Activated T-helper 2 cell treated with anti-CD3 and anti-CD28 coated beads, Interferon-gamma antibody, Interleukin-2, Interleukin-4, amounts not matched to agents 10 μg/mL and 5 μg/mL and 100 μg/mL, durations not matched to agents 14 hours and 24 hours and 36 hours (primary cell): ENCODE results near the gene ST6GALNAC2. TPM values are rescaled to one million over a fixed set of nuclear protein-coding genes. Genes with fewer than 3 reads are reported as not detected.
"Not testable (repeated sequence)": the region's sequence is repeated elsewhere in the genome, so short reads cannot be mapped to it uniquely, and the experiment has no call there.

Experiments
- DNase-seq: peaks from one replicate; pipeline ENCODE4 v3.0.0; 2021; ENCODE audit warnings: low spot score
- H3K27ac Mint-ChIP-seq: one replicate; pipeline ENCODE4 v1.8.0; 2021; ENCODE audit warnings: mixed read lengths
- H3K27me3 Mint-ChIP-seq: one replicate; pipeline ENCODE4 v1.8.0; 2021; ENCODE audit warnings: low read depth, mixed read lengths
- H3K36me3 Mint-ChIP-seq: one replicate; pipeline ENCODE4 v1.8.0; 2021; ENCODE audit warnings: low read depth, mixed read lengths
- H3K4me1 Mint-ChIP-seq: one replicate; pipeline ENCODE4 v1.8.0; 2021; ENCODE audit warnings: low read depth, mixed read lengths
- H3K4me3 Mint-ChIP-seq: one replicate; pipeline ENCODE4 v1.8.0; 2021; ENCODE audit warnings: low read depth, mild to moderate bottlenecking, moderate library complexity, mixed read lengths
- H3K9me3 Mint-ChIP-seq: one replicate; pipeline ENCODE4 v1.8.0; 2021; ENCODE audit warnings: mixed read lengths
- intact Hi-C: fragments of 100-400 bp; cut with micrococcal nuclease; formaldehyde crosslinking; loops from one replicate; pipeline ENCODE4 v1.15.1; 2023
- total RNA-seq: library from RNA; stranded (reverse); gene quantifications from 2 replicates; pipeline ENCODE4 v1.2.3, GENCODE V29; 2022

The ST6GALNAC2 gene
- total RNA-seq, 1 donor from 2014 or later, result 0.41 TPM

DNA sequence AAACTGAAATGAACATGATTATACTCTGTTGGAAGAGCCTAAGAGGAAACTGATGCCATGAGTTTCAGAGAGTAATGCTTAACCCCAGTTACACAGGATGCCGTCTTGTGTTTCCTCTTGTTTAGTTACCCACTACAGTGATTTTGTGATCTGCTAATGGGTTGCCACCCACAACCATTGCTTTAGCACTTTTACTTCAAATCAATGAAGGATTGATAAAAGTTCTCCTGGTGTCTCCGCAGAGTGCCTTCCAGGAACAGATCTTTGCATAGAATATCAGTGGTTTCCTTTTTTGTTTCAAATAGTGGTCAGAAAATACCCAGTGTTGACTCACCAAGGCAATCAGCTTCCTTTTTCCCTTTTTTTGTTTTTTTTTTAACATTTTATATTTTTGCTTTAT lies 22.3 kb downstream of the ST6GALNAC2 start:
- H3K27ac Mint-ChIP-seq, H3K9me3 Mint-ChIP-seq, H3K4me3 Mint-ChIP-seq, H3K27me3 Mint-ChIP-seq, DNase-seq, intact Hi-C loops: not testable (repeated sequence)
- H3K4me1 Mint-ChIP-seq, result peaks cover 31% of the 10 kb centered on the region
- H3K36me3 Mint-ChIP-seq, result peaks cover 84% of the 10 kb centered on the region

DNA sequence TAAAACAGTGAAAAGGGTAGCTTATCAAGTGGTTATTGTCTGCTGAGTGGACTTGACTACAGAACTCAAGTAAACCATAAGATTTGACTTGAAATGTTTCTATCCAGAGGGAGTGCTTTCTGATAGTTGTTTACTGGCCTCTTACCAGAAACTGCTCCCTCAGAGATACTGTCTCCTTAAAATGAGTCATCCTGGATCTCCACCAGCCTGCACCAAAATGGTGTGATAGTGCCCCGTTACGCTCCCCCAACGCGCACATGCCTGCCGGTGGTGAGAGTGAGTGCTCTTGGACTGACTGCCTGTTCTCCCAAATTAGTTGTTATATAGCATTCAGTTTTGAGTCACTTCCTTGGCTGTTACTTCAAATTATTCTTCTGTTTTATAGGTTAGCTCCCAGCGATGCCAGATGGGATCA lies 22.9 kb downstream of the ST6GALNAC2 start:
- H3K4me1 Mint-ChIP-seq, result peaks cover 30% of the 10 kb centered on the region
- no peaks in the 10 kb centered on the region for H3K9me3 Mint-ChIP-seq
- DNase-seq, result no peak
- no peaks in the 10 kb centered on the region for H3K27me3 Mint-ChIP-seq
- H3K36me3 Mint-ChIP-seq, result peaks cover 87% of the 10 kb centered on the region
- peak overlapping the region; percentile 61 for H3K27ac Mint-ChIP-seq
- no peak overlapping the region for H3K4me3 Mint-ChIP-seq
- intact Hi-C loops, result no loop called here

DNA sequence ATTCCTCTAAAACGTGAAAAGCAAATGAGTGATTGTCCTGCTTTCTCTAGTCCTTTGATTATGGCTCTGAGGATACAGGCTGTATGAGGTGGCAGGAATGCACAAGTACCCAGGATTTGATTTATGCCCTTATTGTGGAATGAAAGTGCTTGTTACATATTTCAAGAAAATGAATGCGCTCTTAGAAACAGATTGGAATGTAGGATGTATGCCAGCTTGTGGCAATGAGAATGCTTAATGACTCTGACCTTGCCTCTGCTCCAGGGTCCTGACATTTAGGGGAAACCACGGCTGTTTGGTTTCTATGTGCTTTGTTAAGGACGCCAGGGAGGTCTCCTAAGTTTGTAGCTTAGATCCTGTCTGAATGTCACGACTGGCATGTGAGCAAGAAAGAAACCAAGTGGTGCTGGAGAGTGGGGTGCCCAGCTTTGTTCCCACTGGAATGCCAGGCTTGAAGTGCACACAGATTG lies 23.8 kb downstream of the ST6GALNAC2 start:
- intact Hi-C loops, result no loop called here
- DNase-seq, result no peak

DNA sequence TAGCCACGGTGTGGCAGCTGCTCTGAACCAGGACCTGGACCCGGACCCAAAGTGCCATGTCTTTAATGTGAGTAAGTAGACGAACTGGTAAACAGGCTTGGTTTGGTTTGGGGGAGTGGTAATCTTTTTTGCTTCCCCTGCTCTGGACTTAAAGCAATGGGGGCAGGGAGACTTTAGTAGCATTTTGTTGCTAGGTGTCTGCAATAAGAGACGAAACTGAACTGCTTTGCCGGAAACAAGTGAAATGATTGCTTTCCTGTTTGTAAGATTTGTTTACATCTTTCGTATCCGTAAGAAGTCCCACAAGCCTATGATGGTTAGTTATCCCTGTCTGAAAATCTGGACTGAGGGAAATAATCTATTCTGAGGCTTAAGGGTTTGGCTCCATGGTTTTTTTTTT lies 24.3 kb downstream of the ST6GALNAC2 start:
- H3K4me1 Mint-ChIP-seq, result peaks cover 35% of the 10 kb centered on the region
- no peak overlapping the region for H3K27ac Mint-ChIP-seq
- no peaks in the 10 kb centered on the region for H3K9me3 Mint-ChIP-seq
- no peak overlapping the region for H3K4me3 Mint-ChIP-seq
- intact Hi-C loops, result no loop called here
- H3K36me3 Mint-ChIP-seq, result peaks cover 82% of the 10 kb centered on the region
- no peak for DNase-seq
- H3K27me3 Mint-ChIP-seq, result no peaks in the 10 kb centered on the region

More for the DNA sequence above, 23.8 kb downstream of the ST6GALNAC2 start:
- peaks cover 35% of the 10 kb centered on the region for H3K4me1 Mint-ChIP-seq
- H3K27ac Mint-ChIP-seq, result no peak overlapping the region
- no peaks in the 10 kb centered on the region for H3K27me3 Mint-ChIP-seq
- peaks cover 85% of the 10 kb centered on the region for H3K36me3 Mint-ChIP-seq
- no peaks in the 10 kb centered on the region for H3K9me3 Mint-ChIP-seq
- H3K4me3 Mint-ChIP-seq, result no peak overlapping the region

DNA sequence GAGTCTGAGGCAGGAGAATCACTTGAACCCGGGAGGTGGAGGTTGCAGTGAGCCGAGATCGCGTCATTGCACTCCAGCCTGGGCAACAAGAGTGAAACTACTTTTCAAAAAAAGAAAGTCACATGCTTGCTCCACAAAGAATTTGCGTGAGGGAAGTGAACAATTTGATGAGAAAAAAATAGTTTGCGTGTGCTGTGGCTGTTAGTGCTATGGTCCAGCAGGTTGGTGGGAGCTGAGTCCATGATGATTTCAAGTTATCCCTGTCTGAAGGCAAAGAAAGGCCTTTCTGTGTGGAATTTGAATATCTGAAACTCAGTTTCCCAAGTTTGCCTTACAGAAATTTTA lies 24.8 kb downstream of the ST6GALNAC2 start:
- no peak for DNase-seq
- H3K9me3 Mint-ChIP-seq, result no peaks in the 10 kb centered on the region
- H3K4me1 Mint-ChIP-seq, result peaks cover 33% of the 10 kb centered on the region
- peaks cover 77% of the 10 kb centered on the region for H3K36me3 Mint-ChIP-seq
- intact Hi-C loops, result no loop called here
- no peaks in the 10 kb centered on the region for H3K27me3 Mint-ChIP-seq
- H3K27ac Mint-ChIP-seq, result no peak overlapping the region
- no peak overlapping the region for H3K4me3 Mint-ChIP-seq

DNA sequence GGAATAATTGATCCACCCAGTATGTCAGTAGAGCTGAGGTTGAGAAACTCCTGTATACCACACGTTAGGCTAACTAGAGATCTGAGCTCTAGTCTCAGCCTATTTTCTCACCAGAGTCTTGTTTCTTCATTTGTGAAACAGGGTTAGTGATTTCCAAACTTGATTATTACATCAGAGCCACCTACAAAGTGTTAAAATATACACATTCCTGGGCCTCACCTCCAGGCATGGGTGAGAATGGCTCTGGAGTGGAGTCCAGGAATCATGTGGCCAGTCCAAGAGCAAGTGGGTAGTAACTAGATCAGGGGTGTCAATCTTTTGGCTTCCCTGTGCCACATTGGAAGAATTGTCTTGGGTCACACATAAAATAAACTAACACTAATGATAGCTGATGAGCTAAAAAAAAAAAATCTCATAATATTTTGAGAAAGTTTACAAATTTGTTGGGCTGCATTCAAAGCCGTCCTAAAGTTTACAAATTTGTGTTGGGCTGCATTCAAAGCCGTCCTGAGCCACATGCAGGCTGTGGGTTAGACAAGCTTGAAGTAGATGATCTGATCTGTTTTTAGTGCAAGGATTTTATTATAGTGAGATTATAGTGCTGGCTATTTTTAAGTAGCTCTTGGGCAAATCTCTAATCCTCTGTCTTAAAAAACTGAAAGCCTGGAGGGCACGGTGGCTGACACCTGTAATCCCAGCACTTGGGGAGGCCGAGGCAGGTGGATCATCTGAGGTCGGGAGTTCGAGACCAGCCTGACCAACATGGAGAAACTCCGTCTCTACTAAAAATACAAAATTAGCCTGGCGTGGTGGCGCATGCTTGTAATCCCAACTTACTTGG lies 25.4 kb downstream of the ST6GALNAC2 start:
- H3K9me3 Mint-ChIP-seq, result no peaks in the 10 kb centered on the region
- intact Hi-C loops, result no loop called here
- peaks cover 35% of the 10 kb centered on the region for H3K4me1 Mint-ChIP-seq
- peaks cover 74% of the 10 kb centered on the region for H3K36me3 Mint-ChIP-seq
- H3K27me3 Mint-ChIP-seq, result no peaks in the 10 kb centered on the region
- H3K4me3 Mint-ChIP-seq, result peak overlapping the region; percentile 67
- DNase-seq, result no peak
- peak overlapping the region; percentile 24 for H3K27ac Mint-ChIP-seq

DNA sequence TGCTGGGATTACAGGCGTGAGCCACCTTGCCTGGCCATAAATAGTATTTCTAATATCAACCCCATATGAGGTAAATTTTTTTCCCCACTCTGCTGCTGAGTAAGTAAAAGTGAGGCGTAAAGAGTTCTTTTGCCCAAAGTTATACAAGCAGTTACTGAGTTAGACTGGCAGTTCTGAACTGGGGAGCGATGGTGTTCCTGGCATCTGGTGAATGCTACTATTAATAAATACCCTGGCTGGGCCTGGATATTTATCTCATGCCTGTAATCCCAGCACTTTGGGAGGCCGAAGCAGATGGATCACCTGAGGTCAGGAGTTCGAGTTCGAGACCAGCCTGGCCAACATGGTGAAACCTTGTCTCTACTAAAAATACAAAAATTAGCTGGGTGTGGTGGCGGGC lies 26.2 kb downstream of the ST6GALNAC2 start:
- DNase-seq, H3K27me3 Mint-ChIP-seq, H3K9me3 Mint-ChIP-seq: not testable (repeated sequence)
- peak overlapping the region; percentile 98 for H3K27ac Mint-ChIP-seq
- intact Hi-C loops, result loop anchor here (5.0 to 10.0 kb wide), 2 partner anchors 107 to 155 kb away; partner anchors contain the start of genes MXRA7 and UBE2O
- H3K4me1 Mint-ChIP-seq, result peaks cover 38% of the 10 kb centered on the region
- peak overlapping the region; percentile 95 for H3K4me3 Mint-ChIP-seq
- H3K36me3 Mint-ChIP-seq, result peaks cover 66% of the 10 kb centered on the region

DNA sequence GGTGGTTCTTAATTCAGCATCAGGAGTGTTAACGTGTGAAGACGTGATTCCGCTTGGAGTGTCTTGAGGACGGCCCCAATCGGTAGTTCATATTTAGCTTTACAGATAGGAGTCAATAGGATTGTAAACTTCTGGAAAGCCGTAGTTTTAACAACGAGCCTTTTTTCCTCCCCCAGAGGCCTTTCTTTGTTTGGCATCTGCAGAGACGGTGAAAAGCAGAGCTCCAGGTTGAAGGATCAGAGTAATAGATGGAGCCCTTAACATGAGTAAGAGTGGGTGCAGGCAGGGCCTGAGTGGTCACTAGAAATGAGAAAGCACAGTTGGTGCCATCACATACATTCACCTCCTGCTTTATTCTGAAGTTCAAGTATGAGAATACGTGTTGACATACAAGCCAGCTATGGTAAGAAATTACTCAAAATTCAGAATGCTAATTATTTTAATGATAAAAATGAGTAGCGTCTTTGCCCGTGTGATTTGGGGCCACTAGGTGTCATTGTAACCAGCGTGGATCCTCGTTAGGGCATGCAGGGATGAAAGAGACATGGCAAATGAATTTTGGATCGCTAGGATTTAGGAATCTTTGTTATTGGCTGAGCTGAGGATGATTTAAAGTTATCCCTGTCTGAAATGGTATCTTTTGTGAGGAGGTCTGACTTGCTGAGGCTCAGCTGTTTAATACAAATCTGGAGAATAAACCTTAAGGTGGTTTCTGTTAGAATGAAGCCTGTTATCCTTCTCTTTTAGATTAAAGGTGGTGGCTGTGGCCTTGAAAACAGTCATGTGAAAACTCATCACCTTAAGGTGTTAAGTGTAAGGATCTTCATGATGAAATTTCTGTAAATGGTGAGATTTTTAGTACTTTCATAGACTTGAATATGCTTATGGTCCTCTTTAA lies 27.2 kb downstream of the ST6GALNAC2 start:
- intact Hi-C loops, result loop anchor here (5.0 to 10.0 kb wide), 2 partner anchors 106 to 156 kb away; partner anchors contain the start of genes MXRA7 and UBE2O
- H3K9me3 Mint-ChIP-seq, result no peaks in the 10 kb centered on the region
- no peak for DNase-seq
- H3K4me1 Mint-ChIP-seq, result peaks cover 39% of the 10 kb centered on the region
- no peaks in the 10 kb centered on the region for H3K27me3 Mint-ChIP-seq
- H3K36me3 Mint-ChIP-seq, result peaks cover 63% of the 10 kb centered on the region
- H3K4me3 Mint-ChIP-seq, result peak overlapping the region; percentile 95
- peak overlapping the region; percentile 98 for H3K27ac Mint-ChIP-seq

DNA sequence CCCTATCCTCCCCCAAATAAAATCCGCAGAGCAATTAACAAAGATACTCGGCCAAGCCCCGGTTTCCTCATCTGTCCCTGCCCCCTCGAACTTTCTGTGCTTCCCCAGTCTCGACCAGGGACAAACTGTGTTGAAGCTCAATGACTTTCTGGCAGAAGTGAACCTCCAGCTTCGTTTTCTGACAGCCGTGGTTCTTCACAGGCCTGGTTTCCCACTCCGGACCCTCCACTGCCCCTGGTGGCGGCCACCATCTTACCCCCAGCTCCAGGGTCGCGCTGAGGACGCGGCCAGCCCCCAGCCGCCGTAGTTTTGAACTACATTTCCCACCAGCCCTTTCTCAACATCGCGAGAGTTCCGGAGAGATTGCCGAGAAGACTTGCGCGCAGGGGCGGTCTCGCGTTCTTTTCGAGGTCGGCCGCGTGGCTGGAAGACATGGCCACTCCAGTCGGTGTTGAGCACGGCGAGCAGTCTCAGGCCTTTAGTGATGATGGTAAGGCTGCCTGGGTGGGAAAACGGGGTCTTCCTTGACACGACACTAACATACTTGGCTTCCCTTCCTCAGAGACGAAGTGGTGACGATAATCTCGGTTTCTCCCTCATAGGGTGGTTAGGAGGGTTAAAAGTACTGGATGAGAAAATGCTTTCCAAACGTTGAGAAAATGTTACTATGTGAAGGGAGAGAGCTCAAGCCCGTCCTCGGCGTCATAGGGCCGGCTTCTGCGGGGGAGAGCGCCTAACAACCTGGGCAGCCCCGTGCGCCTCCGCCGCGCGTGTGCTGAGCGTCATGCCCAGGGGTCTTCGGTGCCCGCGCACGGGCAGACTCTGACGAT lies 28.1 kb downstream of the ST6GALNAC2 start:
- no peaks in the 10 kb centered on the region for H3K9me3 Mint-ChIP-seq
- peak overlapping the region; percentile 98 for H3K27ac Mint-ChIP-seq
- DNase-seq, result peak; percentile 93
- peaks cover 33% of the 10 kb centered on the region for H3K4me1 Mint-ChIP-seq
- H3K4me3 Mint-ChIP-seq, result peak overlapping the region; percentile 95
- H3K27me3 Mint-ChIP-seq, result no peaks in the 10 kb centered on the region
- peaks cover 54% of the 10 kb centered on the region for H3K36me3 Mint-ChIP-seq
- intact Hi-C loops, result loop anchor here (5.0 to 10.0 kb wide), 2 partner anchors 105 to 157 kb away; partner anchors contain the start of genes MXRA7 and UBE2O

DNA sequence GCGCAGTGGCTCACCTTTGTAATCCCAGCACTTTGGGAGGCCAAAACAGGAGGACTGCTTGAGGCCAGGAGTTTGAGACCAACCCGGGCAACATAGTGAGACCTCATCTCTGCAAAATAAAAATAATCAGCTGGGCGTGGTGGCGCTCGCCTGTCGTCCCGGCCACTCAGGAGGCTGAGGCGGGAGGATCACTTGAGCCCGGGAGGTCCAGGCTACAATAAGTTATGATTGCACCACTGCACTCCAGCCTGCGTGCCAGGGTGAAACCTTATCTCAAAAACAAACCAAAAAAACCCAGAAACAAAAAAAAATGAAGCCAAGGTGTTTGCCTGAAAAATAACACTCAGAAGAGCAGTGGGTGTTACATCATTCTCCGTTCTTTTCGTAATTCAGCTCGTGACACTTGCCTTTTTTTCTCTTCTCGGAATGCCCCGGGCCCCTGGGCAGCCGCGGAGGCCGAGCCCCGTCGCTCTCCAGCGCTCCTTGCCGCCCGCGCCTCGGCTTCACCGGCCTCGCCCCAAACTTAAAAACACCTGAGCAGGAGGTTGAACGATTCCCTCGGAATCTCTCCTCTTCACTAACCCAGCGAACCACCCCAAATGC lies 28.8 kb downstream of the ST6GALNAC2 start:
- peaks cover 30% of the 10 kb centered on the region for H3K4me1 Mint-ChIP-seq
- DNase-seq, result peak; percentile 16
- H3K4me3 Mint-ChIP-seq, result peak overlapping the region; percentile 95
- peak overlapping the region; percentile 98 for H3K27ac Mint-ChIP-seq
- intact Hi-C loops, result loop anchor here (5.0 to 10.0 kb wide), 2 partner anchors 105 to 158 kb away; partner anchors contain the start of genes MXRA7 and UBE2O
- H3K27me3 Mint-ChIP-seq, result no peaks in the 10 kb centered on the region
- no peaks in the 10 kb centered on the region for H3K9me3 Mint-ChIP-seq
- H3K36me3 Mint-ChIP-seq, result peaks cover 50% of the 10 kb centered on the region

DNA sequence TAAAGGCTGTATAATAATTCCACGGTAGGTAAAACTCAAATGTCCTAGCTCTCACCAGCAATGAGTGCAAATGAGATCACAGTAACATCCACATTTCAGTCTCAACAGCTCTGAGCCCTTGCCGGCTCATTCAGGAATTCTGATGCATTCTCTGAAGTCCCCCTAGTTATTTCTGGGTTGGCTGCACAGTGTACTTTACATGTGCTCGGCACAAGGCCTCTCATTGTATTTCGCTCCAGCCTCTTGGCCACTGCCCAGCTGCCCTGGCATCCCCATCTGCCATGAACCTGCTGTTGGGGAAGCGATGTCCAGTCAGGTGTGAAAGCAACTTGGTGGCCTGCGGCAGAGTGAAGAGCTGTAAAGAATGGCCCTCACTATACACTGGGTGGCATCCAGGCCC lies 31.5 kb downstream of the ST6GALNAC2 start:
- no peaks in the 10 kb centered on the region for H3K9me3 Mint-ChIP-seq
- H3K27me3 Mint-ChIP-seq, result no peaks in the 10 kb centered on the region
- intact Hi-C loops, result loop anchor here (10.0 kb wide), 1 partner anchor 161 kb away; the partner anchor contains the start of gene MXRA7
- no peak for DNase-seq
- H3K4me3 Mint-ChIP-seq, result no peak overlapping the region
- peaks cover 23% of the 10 kb centered on the region for H3K4me1 Mint-ChIP-seq
- H3K27ac Mint-ChIP-seq, result no peak overlapping the region
- peaks cover 22% of the 10 kb centered on the region for H3K36me3 Mint-ChIP-seq
